ENCODE measurements around the gene CMYA5. TPM values are rescaled to one million over a fixed set of nuclear protein-coding genes. Genes with fewer than 3 reads are reported as not detected.

CMYA5 gene
- total RNA-seq, 2 experiments from 2014 or later = 0.13 to 0.16 TPM

GRCh38 chr5:79753877-79754645 lies 64.4 kb downstream of the CMYA5 start:
- no peak overlapping the region for H3K4me3 Mint-ChIP-seq
- H3K27ac Mint-ChIP-seq = no peak overlapping the region
- intact Hi-C loops (cut with micrococcal nuclease) = no loop called here
- H3K4me1 Mint-ChIP-seq (ENCODE audit: low read depth) = peaks cover 8% of the 10 kb centered on the region
- H3K27me3 Mint-ChIP-seq = peaks cover 6% of the 10 kb centered on the region
- CTCF ChIA-PET = no interaction called here
- no peaks in the 10 kb centered on the region for H3K36me3 Mint-ChIP-seq (ENCODE audit: low read depth)
- POLR2A ChIA-PET = no interaction called here
- no peak for TF ChIP-seq CTCF (IDR thresholded peaks at IDR 0.05)
- ATAC-seq = no peak
- no peaks in the 10 kb centered on the region for H3K9me3 Mint-ChIP-seq
- no peak for DNase-seq

- ChIA-PET CTCF (interaction anchor here (1.3 kb wide), 1 partner anchor 19 kb away, joined by 3 read pairs; no protein-coding TSS in a partner anchor), POLR2A (no interaction called here)
- intact Hi-C loops (cut with micrococcal nuclease) = no loop called here
- H3K4me3 Mint-ChIP-seq = no peak overlapping the region
- ATAC-seq (no peak), DNase-seq (no peak)
- peaks cover 8% of the 10 kb centered on the region for H3K4me1 Mint-ChIP-seq (ENCODE audit: low read depth)
- TF ChIP-seq CTCF (IDR thresholded peaks at IDR 0.05) = no peak
- peaks cover 6% of the 10 kb centered on the region for H3K27me3 Mint-ChIP-seq
- H3K36me3 Mint-ChIP-seq (ENCODE audit: low read depth) = no peaks in the 10 kb centered on the region
- no peak overlapping the region for H3K27ac Mint-ChIP-seq
- no peaks in the 10 kb centered on the region for H3K9me3 Mint-ChIP-seq
Observed at GRCh38 chr5:79754865-79755555, 65.4 kb downstream of the CMYA5 start.

- Mint-ChIP-seq H3K27me3 (peaks cover 6% of the 10 kb centered on the region), H3K36me3 (ENCODE audit: low read depth) (no peaks in the 10 kb centered on the region), H3K4me3 (no peak overlapping the region), H3K27ac (no peak overlapping the region), H3K4me1 (ENCODE audit: low read depth) (peaks cover 8% of the 10 kb centered on the region), H3K9me3 (no peaks in the 10 kb centered on the region)
- ATAC-seq = no peak
- DNase-seq = no peak
- no peak for TF ChIP-seq CTCF (IDR thresholded peaks at IDR 0.05)
- ChIA-PET CTCF (interaction anchor here (1.3 kb wide), 1 partner anchor 18 kb away, joined by 3 read pairs; no protein-coding TSS in a partner anchor), POLR2A (interaction anchor here (0.8 to 0.9 kb wide), 2 partner anchors 15 to 610 kb away, joined by 3 to 5 read pairs; no protein-coding TSS in a partner anchor)
- intact Hi-C loops (cut with micrococcal nuclease) = no loop called here
Observed at GRCh38 chr5:79756076-79756475, 66.4 kb downstream of the CMYA5 start.

GRCh38 chr5:79759436-79759835 lies 69.8 kb downstream of the CMYA5 start:
- no peaks in the 10 kb centered on the region for H3K9me3 Mint-ChIP-seq

More at GRCh38 chr5:79759436-79759835, 69.8 kb downstream of the CMYA5 start:
- no peak overlapping the region for H3K4me3 Mint-ChIP-seq
- H3K36me3 Mint-ChIP-seq (ENCODE audit: low read depth) = no peaks in the 10 kb centered on the region
- ATAC-seq (no peak), DNase-seq (no peak)
- POLR2A ChIA-PET = no interaction called here
- H3K4me1 Mint-ChIP-seq (ENCODE audit: low read depth) = peaks cover 8% of the 10 kb centered on the region
- intact Hi-C loops (cut with micrococcal nuclease) = no loop called here
- CTCF ChIA-PET = no interaction called here
- peaks cover 3% of the 10 kb centered on the region for H3K27me3 Mint-ChIP-seq
- TF ChIP-seq CTCF (IDR thresholded peaks at IDR 0.05) = no peak
- no peak overlapping the region for H3K27ac Mint-ChIP-seq
